ENCODE results near the gene GRHL1.

GRHL1 gene

DNA sequence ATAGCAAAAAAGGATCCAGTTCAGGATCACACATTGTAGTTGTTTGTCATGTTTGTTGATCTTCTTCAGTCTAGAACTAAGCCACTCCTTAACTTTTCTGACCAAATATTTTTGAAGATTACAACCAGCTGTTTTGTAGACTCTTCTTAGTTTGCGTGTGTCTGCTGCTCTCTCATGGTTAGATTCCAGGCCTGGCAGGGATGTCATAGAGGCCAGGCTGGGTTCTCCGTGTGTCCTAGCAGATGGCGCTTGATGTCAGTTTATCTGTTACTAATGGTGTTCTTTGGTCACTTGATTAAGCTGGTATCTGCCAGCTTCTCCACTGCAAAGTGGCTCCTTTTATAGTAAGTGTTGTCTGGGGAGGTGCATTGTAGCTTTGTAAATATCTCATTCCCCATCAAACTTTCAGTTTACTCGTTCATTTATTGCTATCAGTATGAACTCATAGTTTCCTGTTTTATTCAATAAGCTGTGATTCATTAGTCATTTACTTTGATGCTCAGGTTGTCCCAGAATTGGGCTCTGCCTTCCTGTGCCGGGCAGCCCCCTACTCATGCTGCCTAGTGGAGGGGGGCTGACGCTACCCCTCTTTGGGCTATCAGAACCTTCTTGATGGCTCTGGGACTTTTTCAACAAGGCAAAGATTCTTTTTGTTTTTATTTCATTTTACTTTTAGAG, 42.1 kb downstream of the GRHL1 start:
- DNase-seq (ENCODE audit: low read depth in 2 of 2, low spot score in 1 of 2): no peak

DNA sequence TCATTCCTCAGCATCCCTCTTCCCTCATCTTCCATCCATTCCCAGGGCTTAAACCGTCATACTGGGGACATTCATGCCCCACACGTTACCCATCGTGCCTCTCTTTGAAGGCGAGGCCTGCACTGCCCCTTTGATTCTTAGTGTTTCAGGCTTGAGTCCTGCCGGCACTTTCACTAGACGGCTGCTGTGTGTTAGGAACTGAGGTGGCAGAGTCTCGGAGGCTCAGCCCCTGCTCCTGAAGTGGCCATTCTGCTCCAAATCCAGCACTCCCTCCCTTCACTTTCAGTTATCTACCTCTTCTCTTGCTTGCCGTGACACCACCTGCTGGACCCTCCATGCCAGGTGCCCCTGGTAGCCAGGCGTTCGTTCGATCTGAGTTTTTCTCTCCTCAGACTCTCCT, 43.0 kb downstream of the GRHL1 start:
- DNase-seq (ENCODE audit: low read depth in 2 of 2, low spot score in 1 of 2): no peak

DNA sequence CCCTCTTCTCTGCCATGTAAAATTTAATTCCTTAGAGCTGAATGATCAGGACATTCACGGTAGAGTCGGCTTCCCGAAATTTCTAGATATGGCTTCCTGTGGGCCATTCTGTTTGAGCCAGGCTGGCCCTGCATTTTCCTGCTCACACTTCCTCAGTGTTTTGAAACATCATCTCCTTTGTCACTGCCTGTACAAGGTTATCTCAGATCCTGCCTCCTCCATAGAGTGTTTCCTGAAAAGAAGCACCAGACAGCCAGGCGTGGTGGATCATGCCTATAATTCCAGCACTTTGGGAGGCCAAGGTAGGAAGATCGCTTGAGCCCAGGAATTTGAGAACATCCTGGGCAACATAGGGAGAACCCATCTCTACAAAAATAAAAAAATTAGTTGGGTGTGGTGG, 43.6 kb downstream of the GRHL1 start:
- DNase-seq (ENCODE audit: low read depth in 2 of 2, low spot score in 1 of 2): no peak

DNA sequence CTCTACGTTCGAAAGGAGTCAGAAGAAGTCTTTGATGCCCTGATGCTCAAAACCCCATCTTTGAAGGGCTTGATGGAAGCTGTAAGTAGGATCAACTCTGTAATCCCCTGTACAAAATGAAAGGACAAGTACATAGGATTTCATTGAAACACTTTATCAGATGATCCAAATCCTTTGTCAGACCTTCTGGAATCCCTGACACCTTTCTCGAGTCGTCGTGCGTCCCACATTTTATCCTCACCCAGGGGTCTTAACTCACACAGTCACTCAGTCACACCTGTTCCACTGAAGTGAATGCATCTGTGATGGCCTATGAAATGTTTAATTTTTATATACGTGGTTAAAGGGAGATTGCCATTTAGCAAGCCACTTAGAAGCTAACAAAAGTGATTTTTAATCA, 44.8 kb downstream of the GRHL1 start:
- no peak for DNase-seq (ENCODE audit: low read depth in 2 of 2, low spot score in 1 of 2)

DNA sequence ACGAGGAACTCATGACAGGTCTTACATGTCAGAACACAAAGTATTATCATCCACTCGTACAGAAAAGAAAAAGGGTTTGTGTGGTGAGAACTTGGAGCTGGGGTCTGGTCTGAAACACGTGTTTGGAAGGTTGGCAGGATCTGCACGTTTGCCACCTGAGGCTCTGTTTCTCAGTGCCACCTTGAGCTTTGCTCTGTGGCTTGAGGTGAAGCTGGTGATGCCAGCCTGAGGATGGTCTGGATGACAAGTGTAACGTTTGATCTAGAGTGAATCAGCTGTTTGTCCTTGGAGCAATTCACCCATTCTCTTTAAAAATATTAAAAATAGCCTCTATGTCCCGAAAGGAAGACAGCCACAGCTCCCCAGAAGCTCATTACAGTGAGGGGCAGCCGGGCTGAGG, 46.4 kb downstream of the GRHL1 start:
- no peak for DNase-seq (ENCODE audit: low read depth in 2 of 2, low spot score in 1 of 2)

DNA sequence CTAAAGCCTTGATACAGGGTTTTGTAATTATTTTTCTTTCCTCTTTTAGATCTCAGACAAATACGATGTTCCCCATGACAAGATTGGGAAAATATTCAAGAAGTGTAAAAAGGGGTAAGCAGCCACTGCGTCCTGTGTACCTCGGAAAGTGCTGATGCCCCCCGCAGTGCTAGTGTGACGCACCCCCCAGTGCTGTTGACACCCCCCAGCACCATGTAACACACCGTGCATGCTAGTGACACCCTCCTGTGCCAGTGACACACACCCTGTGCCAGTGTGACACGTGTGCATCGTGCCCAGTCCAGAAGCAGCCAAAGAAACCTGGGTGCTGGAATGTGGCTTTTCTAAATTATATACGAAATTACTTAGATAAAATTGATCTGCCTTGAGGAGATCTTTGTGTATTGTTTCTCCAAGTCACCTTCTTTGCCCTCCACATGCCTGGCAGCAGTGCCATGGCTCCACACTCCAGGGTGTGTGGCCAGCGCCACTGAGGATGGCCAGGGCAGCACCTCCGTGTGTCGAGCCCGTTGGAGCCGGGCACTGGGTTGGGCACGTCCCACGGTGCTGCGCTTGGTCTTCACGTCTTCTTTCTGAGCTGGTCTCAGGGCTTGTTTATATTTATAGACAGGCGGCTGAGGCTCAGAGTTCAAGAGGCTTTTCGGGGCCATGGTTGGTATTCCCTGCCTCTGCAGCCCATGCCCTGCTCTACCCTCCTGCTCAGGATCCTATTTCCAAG, 47.6 kb downstream of the GRHL1 start:
- DNase-seq (ENCODE audit: low read depth in 2 of 2, low spot score in 1 of 2): no peak

DNA sequence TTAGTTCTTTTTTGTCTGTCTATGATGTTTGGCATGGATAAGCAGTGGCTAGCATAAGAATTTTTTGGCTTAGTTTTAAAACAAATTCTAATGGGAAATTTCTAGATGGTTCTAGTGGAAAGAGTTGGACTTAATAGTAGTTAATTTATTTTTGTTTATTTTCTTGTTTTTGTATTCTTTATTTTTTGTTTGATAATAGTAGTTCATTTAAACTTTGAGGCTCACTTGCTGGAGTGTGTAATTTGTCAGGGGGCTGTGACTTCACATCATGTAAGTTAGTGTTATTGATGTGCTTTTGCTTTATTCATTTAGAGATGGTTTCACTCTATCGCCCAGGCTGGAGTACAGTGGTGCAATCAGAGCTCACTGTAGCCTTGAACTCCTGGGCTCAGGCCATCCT, 48.2 kb downstream of the GRHL1 start:
- DNase-seq (ENCODE audit: low read depth in 2 of 2, low spot score in 1 of 2): no peak

DNA sequence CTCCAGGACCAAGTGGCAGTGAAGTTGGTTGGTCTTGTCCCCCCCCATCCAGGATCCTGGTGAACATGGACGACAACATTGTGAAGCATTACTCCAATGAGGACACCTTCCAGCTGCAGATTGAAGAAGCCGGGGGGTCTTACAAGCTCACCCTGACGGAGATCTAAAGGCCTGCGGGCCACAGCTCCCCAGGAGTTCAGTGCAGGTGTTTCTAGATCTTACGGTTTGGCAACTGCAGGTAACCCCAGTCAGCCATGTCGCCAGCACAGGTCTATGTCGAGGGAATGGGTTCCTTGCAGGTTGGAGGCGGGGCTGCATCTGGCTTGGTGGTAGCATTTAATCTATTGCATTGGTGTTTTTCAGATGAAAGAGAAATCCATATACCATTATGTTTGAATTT, 49.0 kb downstream of the GRHL1 start:
- no peak for DNase-seq (ENCODE audit: low read depth in 2 of 2, low spot score in 1 of 2)

DNA sequence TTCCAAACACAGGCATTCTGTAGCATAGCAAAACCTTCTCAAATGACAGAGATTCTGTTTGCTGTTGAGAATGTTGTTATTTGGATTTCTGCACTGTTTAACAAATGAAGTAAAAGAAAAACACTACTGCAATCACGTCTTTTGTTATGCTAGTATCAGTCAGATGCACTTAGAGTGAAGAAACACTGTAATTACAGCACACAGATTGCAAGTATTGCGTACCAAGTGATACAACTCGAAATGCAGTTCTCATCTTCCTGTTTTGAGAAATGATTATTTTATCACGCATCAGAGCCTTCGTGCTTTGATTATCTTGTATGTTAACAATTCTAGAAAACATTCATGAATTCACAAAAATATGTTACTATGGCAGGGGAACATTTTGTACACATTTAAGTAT, 50.1 kb downstream of the GRHL1 start:
- DNase-seq (ENCODE audit: low read depth in 2 of 2, low spot score in 1 of 2): no peak

DNA sequence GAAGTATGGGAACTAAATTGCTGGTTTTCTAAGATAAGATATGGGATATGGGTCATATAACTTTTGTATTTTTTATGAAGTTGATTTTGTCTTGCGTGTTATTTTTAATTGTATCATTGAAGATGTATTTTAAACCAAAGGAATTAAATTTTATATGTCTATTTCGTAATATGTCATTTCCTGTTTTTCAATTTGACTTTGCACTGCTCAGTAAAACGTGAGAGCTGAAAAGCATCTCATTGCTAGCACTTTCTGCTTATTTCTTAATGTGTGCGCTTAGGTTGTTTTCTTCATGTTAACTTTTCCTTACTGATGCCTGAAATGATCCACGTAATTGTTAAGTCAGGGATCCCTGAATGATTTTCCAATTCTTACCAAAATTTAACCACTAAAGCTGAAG, 50.6 kb downstream of the GRHL1 start:
- no peak for DNase-seq (ENCODE audit: low read depth in 2 of 2, low spot score in 1 of 2)

DNA sequence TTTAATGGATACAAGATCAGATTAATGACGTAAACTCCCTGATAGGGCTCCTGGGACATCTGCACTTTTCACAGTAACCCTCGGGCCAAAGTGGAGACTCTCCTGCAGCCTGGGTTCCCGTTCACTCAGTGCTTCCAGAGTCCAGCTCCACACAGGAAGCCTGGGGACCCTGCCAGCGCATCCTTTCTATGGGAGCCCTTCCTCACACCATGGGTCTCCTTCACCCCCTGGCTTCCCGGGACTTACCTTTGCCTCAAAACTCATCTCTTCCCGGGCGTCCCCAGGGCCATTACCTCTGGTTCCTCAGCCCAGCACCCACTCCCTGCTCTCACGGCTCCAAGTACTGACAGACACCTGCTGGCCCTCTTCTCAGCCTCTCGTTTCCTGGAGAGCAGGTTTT, 51.2 kb downstream of the GRHL1 start:
- no peak for DNase-seq (ENCODE audit: low read depth in 2 of 2, low spot score in 1 of 2)

DNA sequence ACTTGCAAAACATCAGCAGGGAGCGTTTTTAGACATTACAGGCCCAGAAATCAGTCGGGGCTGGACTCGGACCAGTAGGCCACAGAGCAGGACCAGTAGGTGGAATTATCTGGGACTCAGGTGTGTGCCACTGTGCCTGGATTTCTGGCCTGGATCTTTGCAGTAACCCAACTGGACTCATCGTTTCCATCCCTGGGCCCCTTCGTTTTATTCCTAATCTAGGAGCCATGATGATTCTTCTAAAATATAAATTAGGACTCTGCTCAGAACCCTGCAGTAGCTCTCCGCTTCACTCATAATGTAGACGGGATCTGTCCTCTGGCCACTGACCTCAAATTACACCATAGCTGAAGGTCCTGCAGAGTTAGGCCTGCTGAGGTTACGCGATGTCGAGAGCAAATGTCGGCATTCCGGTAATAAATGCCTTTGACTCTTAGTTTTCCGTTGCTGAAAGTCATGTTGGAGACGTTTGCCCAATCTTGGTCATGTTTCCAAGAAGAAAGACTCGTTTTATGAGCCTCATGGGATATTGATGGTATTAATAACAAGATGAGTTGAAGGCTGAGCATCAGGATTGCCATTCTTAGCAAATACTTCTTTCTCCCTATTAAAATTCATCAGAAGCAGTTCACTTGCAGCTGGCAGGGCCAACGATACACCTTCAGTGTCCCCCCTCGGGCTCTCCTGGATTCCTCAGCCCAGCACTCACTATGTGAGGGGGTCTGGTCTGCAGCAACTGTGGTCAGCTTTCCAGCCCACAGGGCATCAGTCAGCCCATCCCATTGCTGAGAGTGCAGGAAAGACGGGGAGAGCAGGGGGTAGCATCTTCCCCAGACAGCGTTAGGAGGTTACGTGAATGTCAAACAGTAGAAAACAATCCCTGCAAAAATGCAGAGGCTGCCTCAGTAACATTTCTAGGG, 52.0 kb downstream of the GRHL1 start:
- no peak for DNase-seq (ENCODE audit: low read depth in 2 of 2, low spot score in 1 of 2)

DNA sequence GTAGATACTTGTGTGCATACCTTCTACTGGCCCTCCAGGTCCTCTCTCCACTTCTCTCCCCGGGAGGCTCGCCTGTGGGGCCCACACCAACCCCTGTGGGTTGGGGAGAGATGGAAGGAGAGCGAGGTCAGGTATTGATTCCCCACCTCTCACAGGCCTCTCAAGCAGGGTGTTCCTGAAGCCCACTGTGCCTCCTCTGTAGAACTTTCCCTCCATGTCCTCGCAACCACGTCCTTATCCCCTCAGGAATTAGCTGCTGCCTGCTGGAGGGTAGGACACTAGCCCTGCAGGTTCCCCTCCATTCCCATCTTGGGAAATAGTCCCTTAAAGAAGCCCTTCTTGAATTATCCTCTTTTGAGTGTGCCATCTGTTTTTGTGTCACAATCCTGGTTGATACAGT, 52.9 kb downstream of the GRHL1 start:
- DNase-seq (ENCODE audit: low read depth in 2 of 2, low spot score in 1 of 2): no peak

DNA sequence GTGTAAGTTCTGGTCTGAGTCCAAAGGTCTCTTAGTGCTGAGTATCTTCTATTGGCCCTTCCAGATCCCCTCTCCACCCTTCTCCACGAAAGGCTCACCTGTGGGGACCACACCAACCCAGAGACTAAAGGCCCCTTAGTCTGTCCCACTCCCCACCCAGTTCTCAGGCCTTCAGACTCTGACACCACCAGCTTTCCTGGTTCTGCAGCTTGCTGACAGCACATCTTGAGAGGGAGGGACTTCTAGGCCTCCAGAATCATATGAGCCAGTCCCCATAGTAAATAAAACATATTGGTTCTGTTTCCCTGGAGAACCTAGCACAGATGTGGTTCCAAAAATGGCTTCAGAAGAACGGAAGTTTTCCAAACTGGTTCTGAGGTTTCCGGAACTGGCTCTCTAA, 53.3 kb downstream of the GRHL1 start:
- no peak for DNase-seq (ENCODE audit: low read depth in 2 of 2, low spot score in 1 of 2)

DNA sequence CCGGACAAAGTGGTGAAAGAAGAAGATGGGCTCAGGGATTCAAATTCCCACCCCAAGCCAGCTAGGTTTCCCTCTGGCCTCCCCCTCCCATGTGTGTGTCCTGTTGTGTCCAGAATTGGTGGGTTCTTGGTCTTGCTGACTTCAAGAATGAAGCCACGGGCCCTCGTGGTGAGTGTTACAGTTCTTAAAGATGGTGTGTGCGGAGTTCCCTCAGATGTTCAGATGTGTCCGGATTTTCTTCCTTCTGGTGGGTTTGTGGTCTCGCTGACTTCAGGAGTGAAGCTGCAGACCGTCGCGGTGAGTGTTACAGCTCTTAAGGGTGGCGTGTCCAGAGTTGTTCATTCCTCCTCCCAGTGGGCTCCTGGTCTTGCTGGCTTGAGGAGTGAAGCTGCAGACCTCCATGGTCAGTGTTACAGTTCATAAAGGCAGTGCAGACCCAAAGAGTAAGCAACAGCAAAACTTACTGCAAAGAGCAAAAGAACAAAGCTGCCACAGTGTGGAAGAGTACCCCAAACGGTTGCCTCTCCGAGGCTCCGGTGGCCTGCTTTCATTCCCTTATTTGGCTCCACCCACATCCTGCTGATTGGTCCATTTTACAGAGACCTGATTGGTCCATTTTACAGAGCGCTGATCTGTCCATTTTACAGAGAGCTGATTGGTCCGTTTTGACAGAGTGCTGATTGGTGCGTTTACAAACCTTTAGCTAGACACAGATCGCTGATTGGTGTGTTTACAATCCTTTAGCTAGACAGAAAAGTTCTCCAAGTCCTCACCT, 54.2 kb downstream of the GRHL1 start:
- no peak for DNase-seq (ENCODE audit: low read depth in 2 of 2, low spot score in 1 of 2)

DNA sequence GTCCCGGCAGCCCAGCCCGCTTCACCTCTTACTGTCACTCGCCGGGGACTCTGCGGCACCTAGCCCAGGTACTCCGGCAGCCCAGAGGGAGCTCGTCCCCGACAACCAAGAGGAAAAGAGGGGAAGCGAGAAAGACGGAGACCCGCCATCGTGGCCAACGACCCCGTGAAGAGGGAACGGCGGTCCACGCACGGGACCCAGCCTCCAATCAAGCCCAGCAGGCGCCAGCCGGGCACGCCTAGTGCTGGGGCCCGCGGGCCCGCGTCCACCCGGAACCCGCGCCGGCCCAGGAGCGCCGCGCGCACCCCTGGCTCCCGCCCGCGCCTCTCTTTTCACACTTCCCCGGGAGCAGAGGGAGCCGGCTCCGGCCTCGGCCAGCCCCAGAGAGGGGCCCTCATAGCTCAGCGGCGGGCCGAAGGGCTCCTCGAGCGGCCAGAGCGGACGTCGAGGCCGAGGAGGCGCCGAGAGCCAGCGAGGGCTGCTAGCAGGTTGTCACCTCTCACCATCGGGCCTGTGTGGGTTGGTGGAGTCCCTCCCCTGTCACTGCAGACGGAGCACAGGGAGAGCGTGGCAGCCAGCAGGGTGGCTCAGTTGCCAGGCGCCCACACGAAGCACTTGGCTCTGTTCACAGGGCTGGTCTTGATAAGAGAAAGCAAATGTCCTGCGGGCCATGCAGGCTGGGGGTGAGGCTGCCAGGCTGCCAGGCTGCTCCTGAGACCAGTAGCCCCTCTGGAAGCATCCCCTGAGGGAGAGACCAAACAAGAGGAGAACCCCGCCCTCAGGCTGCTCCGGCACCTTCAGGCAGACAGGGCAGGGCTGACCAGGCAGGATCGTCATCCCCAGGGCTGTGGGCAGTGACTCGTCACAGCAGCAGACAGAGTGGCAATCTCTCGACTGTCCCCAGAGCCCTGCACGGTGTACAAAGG, 55.0 kb downstream of the GRHL1 start:
- no peak for DNase-seq (ENCODE audit: low read depth in 2 of 2, low spot score in 1 of 2)

DNA sequence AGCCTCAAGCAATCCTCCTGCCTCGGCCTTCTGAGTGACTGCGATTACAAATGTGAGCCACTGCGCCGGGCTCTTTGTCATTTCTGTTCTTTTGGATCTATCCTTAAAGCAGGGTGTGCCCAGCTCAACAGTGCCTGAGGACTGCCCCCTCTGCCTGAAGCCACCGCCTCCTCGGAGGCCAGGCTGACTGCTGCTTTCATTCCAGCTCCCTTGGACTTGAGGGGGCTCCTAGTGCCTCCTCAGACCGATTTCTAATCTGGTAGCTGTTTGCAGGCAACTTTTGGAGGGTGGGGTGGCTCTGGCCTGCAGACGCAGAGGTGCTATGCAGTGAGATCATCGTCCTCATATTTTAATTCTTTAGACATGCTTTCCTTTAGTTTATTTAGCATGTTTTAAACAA, 55.9 kb downstream of the GRHL1 start:
- DNase-seq (ENCODE audit: low read depth in 2 of 2, low spot score in 1 of 2): no peak

DNA sequence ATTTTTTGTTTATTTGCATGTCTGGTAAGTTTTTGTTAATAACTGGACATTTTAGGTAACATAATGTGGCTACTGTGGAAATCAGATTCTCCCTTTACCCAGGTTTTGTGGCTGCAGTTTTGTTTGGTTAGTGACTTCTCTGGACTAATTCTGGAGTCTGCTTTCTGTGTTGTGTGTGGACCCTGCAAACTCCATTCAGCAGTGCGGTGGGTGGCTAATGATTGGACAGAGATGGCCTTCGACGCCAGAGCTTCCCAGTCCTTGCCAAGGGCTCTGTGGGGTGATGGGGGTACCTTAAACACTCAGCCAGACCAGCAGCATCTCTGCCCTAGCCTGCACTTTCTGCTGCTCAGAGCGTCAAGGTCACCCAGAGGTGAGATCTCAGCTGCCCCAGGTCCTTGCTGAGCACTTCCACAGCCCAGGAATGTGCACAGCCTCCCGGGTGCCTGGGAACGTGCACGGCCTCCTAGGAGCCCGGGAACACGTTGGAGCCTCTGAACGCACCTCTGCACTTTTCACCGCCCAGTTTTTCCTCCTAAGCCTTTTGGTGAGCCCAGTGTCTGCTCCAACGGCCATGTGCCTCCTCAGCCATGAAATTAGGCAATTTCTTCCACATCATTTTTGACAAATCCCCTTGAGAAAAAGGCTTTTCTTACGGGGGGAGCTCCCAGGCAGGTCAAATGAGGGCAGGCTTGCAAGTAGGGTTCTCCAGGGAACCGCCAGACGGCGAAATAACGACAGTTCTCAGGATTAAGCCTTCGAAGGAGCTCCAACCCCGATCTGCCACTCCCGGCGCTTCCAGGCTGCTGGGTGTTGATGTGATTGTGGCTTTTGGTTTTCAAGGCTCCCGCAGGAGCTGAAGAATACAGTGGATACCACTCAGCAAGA, 56.7 kb downstream of the GRHL1 start:
- no peak for DNase-seq (ENCODE audit: low read depth in 2 of 2, low spot score in 1 of 2)

DNA sequence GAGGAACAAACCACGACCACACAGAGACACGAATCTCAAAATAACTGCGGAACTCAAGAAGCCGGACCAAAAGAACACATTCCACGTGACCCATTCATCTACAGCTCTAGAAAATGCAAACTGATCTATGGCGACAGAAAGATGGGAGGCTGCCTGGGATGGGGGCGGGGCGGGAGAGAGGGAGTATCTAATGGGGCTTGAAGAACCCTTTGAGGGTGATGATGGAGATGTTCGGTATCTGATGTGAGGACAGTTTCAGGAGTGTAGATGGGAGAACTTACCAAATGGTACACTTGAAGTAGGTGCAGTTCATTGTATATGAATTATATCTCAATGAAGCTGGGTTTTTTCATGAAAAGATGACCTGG, 57.3 kb downstream of the GRHL1 start:
- no peak for DNase-seq (ENCODE audit: low read depth in 2 of 2, low spot score in 1 of 2)
